Measurements from ENCODE around the gene WDR27. TPM values are rescaled to one million over a fixed set of nuclear protein-coding genes. Genes with fewer than 3 reads are reported as not detected.

WDR27 gene
- total RNA-seq, 1 donor from 2014 or later = 27.2 TPM

DNA sequence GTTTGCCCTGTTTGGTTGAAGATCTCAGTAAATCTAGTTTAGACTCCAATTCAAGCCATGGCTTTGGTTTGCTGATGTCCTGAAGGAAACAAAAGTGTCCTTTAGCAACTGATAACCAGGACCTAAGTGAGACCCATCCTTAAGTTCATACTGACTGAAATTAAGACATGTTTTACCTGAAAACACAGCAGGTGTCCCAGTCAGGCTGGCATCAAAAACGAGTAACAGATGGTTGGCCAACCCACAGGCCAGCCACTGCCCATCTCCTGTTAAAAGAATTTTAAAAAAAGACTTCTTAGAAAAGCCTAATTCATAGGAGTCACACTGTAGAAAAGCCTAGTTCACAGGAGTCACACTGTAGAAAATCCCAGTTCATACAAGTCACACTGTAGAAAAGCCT lies 58.3 kb downstream of the WDR27 start:
- no peak overlapping the region for H3K4me3 ChIP-seq (ENCODE audit: low read depth, low read length)
- TF ChIP-seq, protein P1, sequence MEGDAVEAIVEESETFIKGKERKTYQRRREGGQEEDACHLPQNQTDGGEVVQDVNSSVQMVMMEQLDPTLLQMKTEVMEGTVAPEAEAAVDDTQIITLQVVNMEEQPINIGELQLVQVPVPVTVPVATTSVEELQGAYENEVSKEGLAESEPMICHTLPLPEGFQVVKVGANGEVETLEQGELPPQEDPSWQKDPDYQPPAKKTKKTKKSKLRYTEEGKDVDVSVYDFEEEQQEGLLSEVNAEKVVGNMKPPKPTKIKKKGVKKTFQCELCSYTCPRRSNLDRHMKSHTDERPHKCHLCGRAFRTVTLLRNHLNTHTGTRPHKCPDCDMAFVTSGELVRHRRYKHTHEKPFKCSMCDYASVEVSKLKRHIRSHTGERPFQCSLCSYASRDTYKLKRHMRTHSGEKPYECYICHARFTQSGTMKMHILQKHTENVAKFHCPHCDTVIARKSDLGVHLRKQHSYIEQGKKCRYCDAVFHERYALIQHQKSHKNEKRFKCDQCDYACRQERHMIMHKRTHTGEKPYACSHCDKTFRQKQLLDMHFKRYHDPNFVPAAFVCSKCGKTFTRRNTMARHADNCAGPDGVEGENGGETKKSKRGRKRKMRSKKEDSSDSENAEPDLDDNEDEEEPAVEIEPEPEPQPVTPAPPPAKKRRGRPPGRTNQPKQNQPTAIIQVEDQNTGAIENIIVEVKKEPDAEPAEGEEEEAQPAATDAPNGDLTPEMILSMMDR (conservative IDR thresholded peaks at IDR 0.05; ENCODE audit: low read depth, low read length) = no peak
- DNase-seq (ENCODE audit: low read depth) = no peak

DNA sequence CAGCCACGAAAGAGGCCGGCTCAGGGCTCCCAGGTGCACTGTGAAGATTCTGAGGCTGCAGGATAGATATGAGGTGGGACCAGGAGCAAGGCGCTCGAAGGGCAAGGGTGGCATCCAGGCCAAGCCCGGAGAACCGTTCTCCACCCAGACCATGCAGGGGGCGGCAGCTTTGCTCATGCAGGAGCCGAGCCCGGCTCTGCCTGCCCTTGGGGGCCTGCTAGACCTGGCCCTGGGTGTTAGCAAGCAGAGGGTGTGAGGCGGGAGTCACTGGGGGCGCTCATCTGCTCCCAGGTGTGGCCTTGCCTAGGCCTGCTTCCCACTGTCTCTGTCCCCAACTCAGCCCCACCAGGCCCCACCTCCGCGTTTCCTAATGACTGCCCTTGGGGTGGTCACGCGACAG lies 59.4 kb downstream of the WDR27 start:
- TF ChIP-seq, protein P1 (conservative IDR thresholded peaks at IDR 0.05; ENCODE audit: low read depth, low read length) = no peak
- no peak overlapping the region for H3K4me3 ChIP-seq (ENCODE audit: low read depth, low read length)
- no peak for DNase-seq (ENCODE audit: low read depth)

DNA sequence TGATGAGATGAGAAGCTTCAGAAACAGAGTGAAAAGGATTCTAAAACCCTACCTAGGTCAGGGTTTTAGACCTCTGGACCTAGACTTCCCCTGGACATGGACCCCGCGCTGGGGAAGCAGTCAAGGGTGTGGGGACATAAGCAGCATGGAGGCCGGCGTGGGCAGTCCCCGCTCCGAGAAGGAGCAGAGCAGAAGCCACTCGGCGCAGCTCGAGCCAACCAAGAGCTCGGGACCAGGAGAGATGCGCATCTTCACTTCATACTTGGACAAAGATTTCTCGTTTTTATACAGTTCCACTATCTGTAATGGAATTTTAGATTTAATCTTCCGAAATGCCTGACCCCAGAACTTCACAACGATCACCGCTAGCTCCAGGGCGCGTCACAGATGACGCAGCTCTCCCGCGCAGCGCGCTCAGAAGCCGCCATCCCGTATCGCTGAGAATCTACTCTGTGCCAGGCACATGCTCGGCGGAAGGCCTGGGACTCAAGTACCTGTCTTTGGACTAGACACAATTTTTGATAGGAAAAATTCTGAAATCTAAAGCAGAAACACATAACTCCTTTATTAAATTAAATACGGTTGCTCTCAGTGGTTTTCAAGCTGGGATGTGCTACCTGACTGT lies 60.3 kb downstream of the WDR27 start:
- TF ChIP-seq, protein P1 (conservative IDR thresholded peaks at IDR 0.05; ENCODE audit: low read depth, low read length) = no peak
- no peak for DNase-seq (ENCODE audit: low read depth)
- no peak overlapping the region for H3K4me3 ChIP-seq (ENCODE audit: low read depth, low read length)

DNA sequence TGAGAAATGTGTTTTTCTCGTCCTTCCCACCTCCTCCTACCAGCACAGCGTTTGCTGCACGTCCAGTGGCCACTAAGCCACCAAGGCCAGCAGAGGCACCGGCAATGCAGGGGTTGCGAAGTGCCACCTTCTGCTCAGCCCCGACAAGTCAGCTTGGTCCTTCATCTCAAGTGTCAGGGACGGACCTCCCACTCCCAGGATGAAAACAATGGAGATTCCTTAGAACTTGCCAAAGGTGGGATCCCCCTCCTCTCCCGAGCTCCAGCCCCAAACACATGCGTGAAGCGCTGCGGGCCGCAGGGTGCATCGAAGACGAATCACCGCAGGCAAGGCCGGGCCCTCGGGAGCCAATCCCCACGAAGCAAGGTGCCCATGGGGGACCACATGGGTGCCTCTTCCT lies 60.8 kb downstream of the WDR27 start:
- no peak overlapping the region for H3K4me3 ChIP-seq (ENCODE audit: low read depth, low read length)
- TF ChIP-seq, protein P1 (conservative IDR thresholded peaks at IDR 0.05; ENCODE audit: low read depth, low read length) = no peak
- DNase-seq (ENCODE audit: low read depth) = no peak

DNA sequence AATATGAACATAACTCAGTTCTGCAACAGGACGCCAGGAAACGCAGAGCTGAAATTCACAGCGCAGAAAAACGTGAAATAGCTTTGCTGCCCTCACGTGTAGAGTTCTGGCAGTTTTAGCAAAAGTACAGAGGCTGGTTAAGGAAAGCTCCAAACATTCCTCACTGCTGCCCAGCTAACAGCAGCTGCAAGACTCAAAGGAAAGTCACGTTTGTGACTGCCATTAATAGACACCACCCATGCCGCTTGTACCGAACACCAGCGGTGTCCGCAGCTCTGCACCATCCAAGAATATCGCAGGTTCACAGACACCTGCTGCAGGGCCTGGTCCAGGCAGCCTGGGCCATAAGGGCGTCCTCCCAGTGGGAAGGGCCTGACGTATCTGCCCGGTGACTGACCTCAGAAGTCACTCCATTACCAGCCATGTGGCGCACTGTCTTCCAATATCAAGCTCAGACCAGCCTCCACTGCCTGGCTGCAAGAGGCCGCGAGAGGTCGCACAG lies 61.4 kb downstream of the WDR27 start:
- no peak for DNase-seq (ENCODE audit: low read depth)
- TF ChIP-seq, protein P1 (conservative IDR thresholded peaks at IDR 0.05; ENCODE audit: low read depth, low read length) = no peak
- no peak overlapping the region for H3K4me3 ChIP-seq (ENCODE audit: low read depth, low read length)

DNA sequence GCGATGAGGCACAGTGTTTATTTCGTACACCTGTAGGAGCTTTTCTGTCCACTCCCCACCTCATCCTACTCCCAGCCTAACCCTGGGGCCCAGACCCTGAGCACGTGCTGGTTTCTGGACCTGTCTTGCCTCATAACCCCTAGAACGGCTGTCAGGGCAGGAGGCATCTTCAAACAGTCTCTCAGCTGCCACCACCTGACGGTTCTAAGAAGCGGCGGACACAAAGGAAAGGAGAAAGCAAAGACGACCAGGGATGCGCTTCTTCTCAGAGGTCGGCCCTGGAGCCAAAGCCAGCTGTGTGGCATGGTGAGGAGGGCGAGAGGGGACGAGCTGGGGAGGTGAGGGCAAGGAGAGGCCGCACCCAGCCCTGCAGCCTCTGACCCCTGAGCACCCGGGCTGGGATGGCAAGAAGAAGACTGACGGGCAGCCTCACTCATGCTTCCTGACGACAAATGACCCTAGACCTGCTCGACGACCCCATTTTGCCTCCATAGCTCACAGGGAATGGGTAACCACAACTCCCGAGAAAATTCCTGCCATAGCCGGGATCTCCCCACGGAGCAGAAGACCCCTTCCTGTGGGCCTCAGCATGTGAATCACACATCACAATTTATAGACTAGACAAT lies 62.1 kb downstream of the WDR27 start:
- no peak for DNase-seq (ENCODE audit: low read depth)
- TF ChIP-seq, protein P1 (conservative IDR thresholded peaks at IDR 0.05; ENCODE audit: low read depth, low read length) = no peak
- H3K4me3 ChIP-seq (ENCODE audit: low read depth, low read length) = no peak overlapping the region

DNA sequence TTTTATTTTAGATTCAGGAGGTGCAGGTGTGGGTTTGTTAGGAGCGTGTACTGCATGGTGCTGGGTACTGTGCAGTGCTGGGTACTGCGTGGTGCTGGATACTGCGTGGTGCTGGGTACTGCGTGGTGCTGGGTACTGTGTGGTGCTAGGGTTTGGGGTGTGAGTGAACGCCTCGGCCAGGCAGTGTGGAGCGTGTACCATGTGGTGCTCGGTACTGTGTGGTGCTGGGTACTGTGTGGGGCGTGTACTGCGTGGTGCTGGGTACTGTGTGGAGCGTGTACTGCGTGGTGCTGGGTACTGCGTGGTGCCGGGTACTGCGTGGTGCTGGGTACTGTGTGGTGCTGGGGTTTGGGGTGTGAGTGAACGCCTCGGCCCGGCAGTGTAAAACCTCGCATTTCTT lies 62.9 kb downstream of the WDR27 start:
- TF ChIP-seq, protein P1 (conservative IDR thresholded peaks at IDR 0.05; ENCODE audit: low read depth, low read length) = no peak
- no peak for DNase-seq (ENCODE audit: low read depth)
- no peak overlapping the region for H3K4me3 ChIP-seq (ENCODE audit: low read depth, low read length)
